Brain microvascular endothelial cell (primary cell): ENCODE measurements around the gene ATXN2.
"Not testable (repeated sequence)": the region's sequence is repeated elsewhere in the genome, so short reads cannot be mapped to it uniquely, and the experiment has no call there.

Experiments used
- DNase-seq: peaks from one replicate; pipeline ENCODE4 v3.0.0-alpha.2; 2020
- H3K27ac ChIP-seq: fragments of 250-450 bp; sonication (Bioruptor Pico); 2 replicates; pipeline ENCODE4 v1.5.1; 2020; ENCODE audit warnings: mild to moderate bottlenecking, moderate library complexity
- H3K27me3 ChIP-seq: fragments of 250-450 bp; sonication (Bioruptor Pico); replicated peaks from 2 replicates; pipeline ENCODE4 v1.5.1; 2020; ENCODE audit warnings: mild to moderate bottlenecking
- H3K36me3 ChIP-seq: fragments of 250-450 bp; sonication (Bioruptor Pico); replicated peaks from 2 replicates; pipeline ENCODE4 v1.5.1; 2020; ENCODE audit warnings: mild to moderate bottlenecking
- H3K4me3 ChIP-seq: 2 replicates; pipeline ENCODE4 v1.5.1; 2011; ENCODE audit warnings: low read depth, mild to moderate bottlenecking, control low read depth, low read length, moderate library complexity
- CTCF ChIP-seq: IDR thresholded peaks from 2 replicates; pipeline ENCODE4 v1.5.1; 2011; ENCODE audit warnings: low read depth, mild to moderate bottlenecking, moderate library complexity, low read length, control low read depth, inconsistent platforms; ENCODE audit errors: missing control alignments
- in situ Hi-C: cut with HindIII; loops from 2 replicates; pipeline ENCODE4 v1.10.0; 2017; ENCODE audit warnings: low sequenced_read_pairs, low pct_ligation_motif_present

Gene ATXN2

GRCh38 chr12:111578276-111578970, 20.7 kb downstream of the ATXN2 start:
- Histone ChIP-seq H3K4me3 (no peak overlapping the region), H3K27ac (peak overlapping the region; percentile 71), H3K36me3 (no peaks in the 10 kb centered on the region), H3K27me3 (no peaks in the 10 kb centered on the region)
- in situ Hi-C loops, result no loop called here
- no peak for TF ChIP-seq CTCF
- DNase-seq, result peak; percentile 83

GRCh38 chr12:111574797-111575443, 24.2 kb downstream of the ATXN2 start:
- TF ChIP-seq CTCF, result no peak
- DNase-seq, result no peak
- Histone ChIP-seq H3K36me3 (no peaks in the 10 kb centered on the region), H3K4me3 (no peak overlapping the region), H3K27me3 (no peaks in the 10 kb centered on the region), H3K27ac (no peak overlapping the region)
- in situ Hi-C loops, result no loop called here

- no peaks in the 10 kb centered on the region for H3K27me3 ChIP-seq
- no peak for TF ChIP-seq CTCF
- DNase-seq, result no peak
- H3K4me3 ChIP-seq, result no peak overlapping the region
- in situ Hi-C loops, result no loop called here
- H3K36me3 ChIP-seq, result no peaks in the 10 kb centered on the region
- no peak overlapping the region for H3K27ac ChIP-seq
Observed at GRCh38 chr12:111573476-111573875, 25.6 kb downstream of the ATXN2 start.

GRCh38 chr12:111570084-111570961, 28.8 kb downstream of the ATXN2 start:
- Histone ChIP-seq H3K4me3 (no peak overlapping the region), H3K27ac (peak overlapping the region; percentile 60), H3K27me3 (no peaks in the 10 kb centered on the region), H3K36me3 (no peaks in the 10 kb centered on the region)
- TF ChIP-seq CTCF, result no peak
- peak; percentile 86 for DNase-seq
- in situ Hi-C loops, result no loop called here

GRCh38 chr12:111569363-111570083, 29.6 kb downstream of the ATXN2 start:
- no peak for DNase-seq
- no peak for TF ChIP-seq CTCF
- H3K4me3 ChIP-seq, result no peak overlapping the region
- H3K27ac ChIP-seq, result peak overlapping the region; percentile 60
- no peaks in the 10 kb centered on the region for H3K27me3 ChIP-seq
- in situ Hi-C loops, result no loop called here
- H3K36me3 ChIP-seq, result no peaks in the 10 kb centered on the region

- in situ Hi-C loops, result not testable (repeated sequence)
Observed at GRCh38 chr12:111560844-111561243, 38.3 kb downstream of the ATXN2 start.

More at GRCh38 chr12:111560844-111561243, 38.3 kb downstream of the ATXN2 start:
- not testable (repeated sequence) for H3K4me3 ChIP-seq, H3K36me3 ChIP-seq, H3K27ac ChIP-seq, H3K27me3 ChIP-seq, DNase-seq
